UCSD-AML1 (cell line): Measurements from ENCODE around the gene ATP2A1.
"Not testable (repeated sequence)": the region's sequence is repeated elsewhere in the genome, so short reads cannot be mapped to it uniquely, and the experiment has no call there.

Experiments
- DNase-seq: peaks from one replicate; lab custom pipeline; 2025; ENCODE audit not compliant: unreplicated experiment; lab: John Stamatoyannopoulos, UW

ATP2A1 gene

GRCh38 chr16:28932339-28933141, 54.3 kb downstream of the ATP2A1 start:
- no peak for DNase-seq

- DNase-seq, result no peak
These were observed 54.9 kb downstream of the ATP2A1 start for GRCh38 chr16:28933171-28933570.

GRCh38 chr16:28935346-28935745, 57.1 kb downstream of the ATP2A1 start:
- no peak for DNase-seq

- DNase-seq, result peak; percentile 93
These were observed 57.9 kb downstream of the ATP2A1 start for GRCh38 chr16:28935924-28936783.

GRCh38 chr16:28936784-28937155, 58.5 kb downstream of the ATP2A1 start:
- DNase-seq, result no peak

- DNase-seq, result no peak
These were observed 59.1 kb downstream of the ATP2A1 start for GRCh38 chr16:28937222-28937876.

- no peak for DNase-seq
These were observed 60.4 kb downstream of the ATP2A1 start for GRCh38 chr16:28938721-28939120.

- DNase-seq, result not testable (repeated sequence)
These were observed 61.5 kb downstream of the ATP2A1 start for GRCh38 chr16:28939825-28940224.

- no peak for DNase-seq
These were observed 65.0 kb downstream of the ATP2A1 start for GRCh38 chr16:28943281-28943680.

GRCh38 chr16:28946681-28947080, 68.4 kb downstream of the ATP2A1 start:
- DNase-seq, result no peak

- peak; percentile 99 for DNase-seq
These were observed 72.5 kb downstream of the ATP2A1 start, which contains the start of gene NFATC2IP for GRCh38 chr16:28950648-28951409. NFATC2IP (plus strand) TSS chr16:28950937; CDS start chr16:28951012, 75 bp downstream.

- DNase-seq, result no peak
These were observed 73.2 kb downstream of the ATP2A1 start for GRCh38 chr16:28951410-28951943.
